Transverse colon (tissue), 4 donors: ENCODE results near the gene TBC1D21. TPM values are rescaled to one million over a fixed set of nuclear protein-coding genes. Genes with fewer than 3 reads are reported as not detected.
"Not testable (repeated sequence)": the region's sequence is repeated elsewhere in the genome, so short reads cannot be mapped to it uniquely, and the experiment has no call there.

Experiments used
- DNase-seq: peaks from one replicate; pipeline ENCODE4 v3.0.0-alpha.2; 2019
- H3K27ac ChIP-seq, 4 donors: fragments of 200-600 bp; sonication (generic); 2 replicates each; pipeline ENCODE4 v1.5.1; 2016 to 2018; ENCODE audit warnings: inconsistent platforms in 4 of 4
- H3K27me3 ChIP-seq: fragments of 200-600 bp; sonication (generic); 2 replicates; pipeline ENCODE4 v1.5.1; 2017; ENCODE audit warnings: inconsistent platforms
- H3K36me3 ChIP-seq, 4 donors: fragments of 200-600 bp; sonication (generic); 2 replicates each; pipeline ENCODE4 v1.5.1; 2017 to 2019; ENCODE audit warnings: inconsistent platforms in 4 of 4
- H3K4me1 ChIP-seq, 4 donors: fragments of 200-600 bp; sonication (generic); 2 replicates each; pipeline ENCODE4 v1.5.1; 2017 to 2020; ENCODE audit warnings: inconsistent platforms in 4 of 4
- H3K4me3 ChIP-seq, 4 donors: fragments of 200-600 bp; sonication (generic); 1 replicate in 1 of 4; 2 replicates in 3 of 4; pipeline versions ENCODE4 v1.5.1 to v1.6.1; 2017 to 2019; ENCODE audit warnings: inconsistent platforms in 4 of 4
- H3K9me3 ChIP-seq, 2 donors: fragments of 200-600 bp; sonication (generic); 2 replicates each; pipeline ENCODE4 v1.5.1; 2017 to 2019; ENCODE audit warnings: inconsistent platforms in 2 of 2
- CTCF ChIP-seq, 5 experiments: fragments of 200-600 bp in 3 of 5; fragments of 450-650 bp in 2 of 5; sonication (generic) in 3 of 5; IDR thresholded peaks; 1 replicate in 2 of 5; 2 replicates in 3 of 5; pipeline ENCODE4 v1.5.1; 2016 to 2017; ENCODE audit warnings: antibody characterized with exemption in 5 of 5, inconsistent platforms in 3 of 5, mild to moderate bottlenecking in 2 of 5, moderate library complexity in 1 of 5
- EP300 ChIP-seq: sonication (generic); formaldehyde crosslinking; IDR thresholded peaks from one replicate; pipeline ENCODE4 v1.6.1; 2017; ENCODE audit warnings: antibody characterized with exemption, low read depth
- POLR2A ChIP-seq: fragments of 450-650 bp; IDR thresholded peaks from one replicate; pipeline ENCODE4 v1.6.1; 2016; ENCODE audit warnings: antibody characterized with exemption, mild to moderate bottlenecking, moderate library complexity
- POLR2AphosphoS5 ChIP-seq, 3 donors: sonication (generic); formaldehyde crosslinking; IDR thresholded peaks; one replicate each; pipeline ENCODE4 v1.6.1; 2016; ENCODE audit warnings: antibody characterized with exemption in 3 of 3
- WGBS, 2 donors: methylation state at CpG; one replicate each; pipeline ENCODE4 v1.1.5; 2018; ENCODE audit warnings: low coverage in 1 of 2; 5-methylcytosine and 5-hydroxymethylcytosine counted together
- in situ Hi-C, 4 donors: fragments of 200-750 bp; cut with MboI; loops; one replicate each; pipeline versions ENCODE4 v1.15.0 to v1.15.1; 2017; ENCODE audit warnings: low sequenced_read_pairs in 3 of 4, low pct_ligation_motif_present in 1 of 4, low pct_unique_long_range_greater_than_20kb in 1 of 4
- intact Hi-C: fragments of 100-400 bp; cut with DNase I; formaldehyde crosslinking; loops from one replicate; pipeline ENCODE4 v1.15.1; 2023; ENCODE audit warnings: low total_unique reads
- total RNA-seq, 4 donors: library from RNA; depleted of rRNA; stranded (reverse); fragments of >200 nt; gene quantifications; one replicate each; pipeline ENCODE4 v1.1.0, GENCODE V29; 2016

Gene TBC1D21
- total RNA-seq, 4 donors from 2014 or later = not detected

DNA sequence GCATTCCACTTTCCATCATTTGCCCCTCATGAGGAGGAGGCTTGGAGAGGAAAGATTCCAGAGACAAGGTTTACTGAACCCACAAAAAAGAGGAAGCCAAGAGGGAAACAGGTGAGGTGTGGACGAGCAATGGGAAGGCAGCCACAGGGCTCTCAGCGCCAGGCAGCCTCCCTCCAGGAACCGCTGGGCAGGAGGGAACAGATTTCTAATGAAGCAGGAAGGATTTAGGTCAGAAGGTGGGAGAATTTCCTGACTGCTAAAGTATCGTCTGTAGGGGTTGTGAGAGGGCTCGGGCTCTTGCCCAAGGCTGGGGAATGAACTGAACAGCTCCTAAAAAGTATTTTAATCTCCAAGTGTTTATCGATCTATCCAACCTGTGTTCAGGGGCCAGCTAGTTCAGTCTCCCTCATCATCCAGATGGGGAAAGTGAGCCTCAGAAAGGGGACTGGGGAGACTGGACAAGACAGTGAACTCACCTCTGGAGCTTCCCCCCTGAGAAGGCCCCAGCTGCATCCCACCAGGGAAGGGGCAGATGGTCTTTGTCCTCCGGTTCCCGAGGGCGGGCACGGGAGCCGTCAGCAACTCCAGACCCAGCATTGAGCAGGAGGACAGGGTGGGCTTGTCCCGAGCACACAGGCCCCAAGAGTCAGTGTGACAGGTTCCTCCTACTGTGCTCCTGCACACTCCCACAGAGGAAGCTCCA lies 63.4 kb downstream of the TBC1D21 start:
- 63% methylated on average over 12 of the region's 12 CpGs; no CpG with 5 or more reads in 1 of the 2 donors for WGBS, 2 donors
- H3K4me3 ChIP-seq = no peak overlapping the region
- H3K9me3 ChIP-seq = no peaks in the 10 kb centered on the region
- intact Hi-C loops = no loop called here
- no peak overlapping the region for H3K27ac ChIP-seq
- TF ChIP-seq POLR2AphosphoS5 (IDR thresholded peaks at IDR 0.05) (no peak), CTCF (IDR thresholded peaks at IDR 0.05) (no peak), EP300 (no peak), POLR2A (no peak)
- no peaks in the 10 kb centered on the region for H3K36me3 ChIP-seq
- in situ Hi-C loops = loop anchor here in 1 of 4 donors (25.0 kb wide), 1 partner anchor 376 kb away; no protein-coding TSS in a partner anchor
- no peaks in the 10 kb centered on the region for H3K27me3 ChIP-seq
- DNase-seq = no peak
- H3K4me1 ChIP-seq = peaks cover 0 to 10% (median 4%) of the 10 kb centered on the region in 4 donors

- TF ChIP-seq EP300 (no peak), POLR2A (no peak), POLR2AphosphoS5 (IDR thresholded peaks at IDR 0.05) (no peak), CTCF (IDR thresholded peaks at IDR 0.05) (no peak)
- H3K36me3 ChIP-seq = no peaks in the 10 kb centered on the region
- no peak overlapping the region for H3K27ac ChIP-seq
- 75% methylated on average over 9 of the region's 10 CpGs; no CpG with 5 or more reads in 1 of the 2 donors for WGBS, 2 donors
- intact Hi-C loops = no loop called here
- in situ Hi-C loops = loop anchor here in 1 of 4 donors (25.0 kb wide), 1 partner anchor 375 kb away; no protein-coding TSS in a partner anchor
- no peak for DNase-seq
- H3K27me3 ChIP-seq = no peaks in the 10 kb centered on the region
- peaks cover 0 to 10% (median 4%) of the 10 kb centered on the region in 4 donors for H3K4me1 ChIP-seq
- H3K9me3 ChIP-seq = no peaks in the 10 kb centered on the region
- no peak overlapping the region for H3K4me3 ChIP-seq
These were observed 63.9 kb downstream of the TBC1D21 start for GRCh38 chr15:73937296-73937695.

GRCh38 chr15:73937726-73938125 lies 64.4 kb downstream of the TBC1D21 start:
- Histone ChIP-seq H3K27ac (no peak overlapping the region), H3K27me3 (no peaks in the 10 kb centered on the region), H3K4me3 (no peak overlapping the region), H3K4me1 (peaks cover 0 to 10% (median 4%) of the 10 kb centered on the region in 4 donors), H3K36me3 (no peaks in the 10 kb centered on the region), H3K9me3 (no peaks in the 10 kb centered on the region)
- in situ Hi-C loops = loop anchor here in 1 of 4 donors (25.0 kb wide), 1 partner anchor 375 kb away; no protein-coding TSS in a partner anchor
- 96% methylated on average over 11 of the region's 11 CpGs; no CpG with 5 or more reads in 1 of the 2 donors for WGBS, 2 donors
- intact Hi-C loops = no loop called here
- TF ChIP-seq EP300 (no peak), POLR2AphosphoS5 (IDR thresholded peaks at IDR 0.05) (no peak), CTCF (IDR thresholded peaks at IDR 0.05) (no peak), POLR2A (no peak)
- DNase-seq = no peak

- H3K36me3 ChIP-seq, DNase-seq, intact Hi-C loops, H3K27ac ChIP-seq, H3K27me3 ChIP-seq, H3K9me3 ChIP-seq, H3K4me3 ChIP-seq: not testable (repeated sequence)
- H3K4me1 ChIP-seq = peaks cover 0 to 10% (median 4%) of the 10 kb centered on the region in 4 donors
- 95 to 100% methylated on average over 1 to 8 of the region's 8 CpGs for WGBS, 2 donors
- in situ Hi-C loops = loop anchor here in 1 of 4 donors (25.0 kb wide), 1 partner anchor 374 kb away; no protein-coding TSS in a partner anchor
These were observed 65.2 kb downstream of the TBC1D21 start for GRCh38 chr15:73938516-73938915.

Other genes with a start within 250 kb of the TBC1D21 start
- gene NPTN, start 240.2 kb upstream of the TBC1D21 start, total RNA-seq = 100 to 1,000 TPM in 3 of 4 donors, 10 to 100 TPM in 1; 77.8 to 187 (median 135) TPM
- gene CD276, start 189.2 kb upstream of the TBC1D21 start, total RNA-seq = 100 to 1,000 TPM in 1 of 4 donors, 10 to 100 TPM in 3; 26.8 to 110 (median 45.7) TPM
- 1 to 10 TPM; 1.5 to 4.5 (median 2.3) TPM for gene INSYN1, start 120.2 kb upstream of the TBC1D21 start, total RNA-seq
- gene LOXL1, start 52.9 kb downstream of the TBC1D21 start, total RNA-seq = 1 to 10 TPM in 3 of 4 donors, not detected in 1; 1.8 to 6.8 (median 1.9) TPM
- 10 to 100 TPM in 1 of 4 donors, 1 to 10 TPM in 2, under 1 TPM in 1; 0.75 to 14.6 (median 4.5) TPM for gene STOML1, start 118.7 kb downstream of the TBC1D21 start, total RNA-seq
- gene PML, start 121.2 kb downstream of the TBC1D21 start, total RNA-seq = 100 to 1,000 TPM in 1 of 4 donors, 10 to 100 TPM in 3; 35.1 to 128 (median 70.0) TPM
- gene GOLGA6A, start 209.0 kb downstream of the TBC1D21 start, total RNA-seq = not detected